Dedifferentiated amniotic fluid mesenchymal stem cell (primary cell): ENCODE results near the gene C12orf60.

Experiments used
- DNase-seq: peaks from one replicate; pipeline ENCODE4 v3.0.0-alpha.2; 2016; ENCODE audit errors: extremely low spot score

The C12orf60 gene

GRCh38 chr12:14873440-14874185 lies 70.1 kb downstream of the C12orf60 start:
- no peak for DNase-seq
